ENCODE results near the gene DNAJA1.

Gene DNAJA1

GRCh38 chr9:33029231-33029786, 4.2 kb downstream of the DNAJA1 start:
- DNase-seq: no peak

DNA sequence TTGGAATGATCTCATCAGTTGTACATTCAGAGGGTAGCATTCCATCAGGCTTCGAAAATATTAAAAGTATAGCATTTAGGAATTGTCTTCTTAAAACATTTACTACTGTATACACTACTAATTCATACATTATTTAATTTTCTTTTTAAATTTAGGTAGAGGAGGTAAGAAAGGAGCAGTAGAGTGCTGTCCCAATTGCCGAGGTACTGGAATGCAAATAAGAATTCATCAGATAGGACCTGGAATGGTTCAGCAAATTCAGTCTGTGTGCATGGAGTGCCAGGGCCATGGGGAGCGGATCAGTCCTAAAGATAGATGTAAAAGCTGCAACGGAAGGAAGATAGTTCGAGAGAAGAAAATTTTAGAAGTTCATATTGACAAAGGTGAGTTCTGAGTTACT, 5.2 kb downstream of the DNAJA1 start:
- DNase-seq: no peak

GRCh38 chr9:33032292-33032691, 7.2 kb downstream of the DNAJA1 start:
- DNase-seq: no peak

- DNase-seq: no peak
These were observed 7.8 kb downstream of the DNAJA1 start for GRCh38 chr9:33032865-33033264.

GRCh38 chr9:33040792-33041431, 15.8 kb downstream of the DNAJA1 start:
- no peak for DNase-seq

GRCh38 chr9:33041432-33042188, 16.5 kb downstream of the DNAJA1 start:
- DNase-seq: no peak

DNA sequence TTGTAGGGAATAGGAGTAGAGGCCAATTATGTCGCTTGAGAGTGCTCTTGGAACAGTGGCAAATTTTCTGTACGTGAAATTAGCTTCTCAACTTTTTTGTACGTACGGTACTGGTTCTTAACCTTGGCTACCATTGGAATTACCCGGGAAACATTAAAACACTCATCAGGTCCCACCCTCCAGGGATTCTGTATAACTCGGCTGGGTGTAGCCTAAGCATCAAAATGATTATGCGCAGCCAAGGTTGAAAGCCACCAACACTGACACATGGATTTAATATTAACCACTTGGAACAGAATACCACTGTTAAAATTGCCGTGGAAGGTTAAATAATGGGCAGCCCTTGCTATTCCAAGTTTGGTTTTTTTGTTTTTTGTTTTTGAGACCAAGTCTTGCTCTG, 17.4 kb downstream of the DNAJA1 start:
- no peak for DNase-seq

DNA sequence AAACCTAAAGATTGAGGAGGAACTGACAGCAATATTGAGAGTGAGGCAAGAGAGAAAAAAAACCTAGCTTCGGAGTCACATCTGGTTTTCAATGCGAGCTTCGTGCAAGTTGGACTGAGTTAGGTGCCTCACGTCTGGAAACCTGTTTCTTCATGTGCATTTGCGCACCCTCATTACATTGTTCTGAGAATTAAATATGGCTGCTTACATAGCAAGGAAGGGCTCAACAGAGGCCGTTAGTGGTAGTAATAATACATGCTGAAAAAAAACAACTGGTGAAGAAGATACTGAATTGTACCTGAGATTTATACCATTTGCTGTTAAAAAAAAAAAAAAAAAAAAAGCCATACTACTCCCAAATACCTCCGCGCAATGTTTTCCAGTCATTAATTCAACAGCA, 18.6 kb downstream of the DNAJA1 start:
- DNase-seq: peak; percentile 21

- peak; percentile 77 for DNase-seq
These were observed 19.1 kb downstream of the DNAJA1 start for GRCh38 chr9:33044162-33044673.

DNA sequence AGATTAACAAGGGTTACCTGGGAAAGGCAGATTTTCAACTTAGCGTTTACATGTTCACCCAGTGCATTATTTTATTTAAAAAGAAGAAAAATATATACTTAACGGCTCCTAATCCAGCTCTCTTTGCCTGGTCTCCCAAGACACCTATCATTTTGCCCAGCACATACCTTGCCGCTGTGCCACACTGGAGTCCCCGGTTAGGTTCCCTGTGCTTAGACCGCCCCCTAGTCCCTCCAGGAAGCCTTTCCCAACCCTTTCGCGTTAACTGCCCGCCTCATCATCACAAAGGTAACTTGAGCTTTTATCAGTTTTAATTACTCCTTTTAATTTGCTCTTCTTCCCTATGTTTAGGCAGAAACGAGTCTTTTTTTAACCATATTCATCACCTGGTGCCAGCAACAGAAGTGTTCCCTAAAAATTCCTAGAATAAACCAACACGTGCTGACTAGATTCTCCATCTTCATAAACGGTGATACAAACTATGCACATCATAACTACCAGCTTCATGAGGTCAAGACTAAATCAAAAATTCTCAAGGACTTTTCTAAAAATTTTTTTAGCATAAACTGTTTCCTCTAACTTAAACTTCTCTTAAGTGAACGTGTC, 19.7 kb downstream of the DNAJA1 start:
- DNase-seq: peak; percentile 68

DNA sequence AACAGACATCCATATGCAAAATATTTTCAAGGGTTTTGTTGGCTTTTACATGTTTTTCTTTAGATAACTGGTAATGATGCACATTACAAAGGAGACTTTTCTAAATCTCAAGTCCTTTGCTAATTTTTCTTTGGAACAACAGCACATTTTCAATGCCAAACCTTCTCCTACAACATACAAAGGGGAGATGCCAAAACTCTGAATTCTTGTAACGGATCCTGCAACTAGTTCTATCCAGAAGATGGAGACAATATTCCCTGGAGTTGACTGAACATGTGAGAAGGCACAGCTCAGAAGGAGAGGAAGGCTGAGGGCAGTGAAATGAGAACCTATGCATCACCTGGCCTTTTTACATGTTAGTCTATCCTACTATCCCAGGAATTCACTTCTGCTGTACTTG, 21.0 kb downstream of the DNAJA1 start:
- DNase-seq: no peak

DNA sequence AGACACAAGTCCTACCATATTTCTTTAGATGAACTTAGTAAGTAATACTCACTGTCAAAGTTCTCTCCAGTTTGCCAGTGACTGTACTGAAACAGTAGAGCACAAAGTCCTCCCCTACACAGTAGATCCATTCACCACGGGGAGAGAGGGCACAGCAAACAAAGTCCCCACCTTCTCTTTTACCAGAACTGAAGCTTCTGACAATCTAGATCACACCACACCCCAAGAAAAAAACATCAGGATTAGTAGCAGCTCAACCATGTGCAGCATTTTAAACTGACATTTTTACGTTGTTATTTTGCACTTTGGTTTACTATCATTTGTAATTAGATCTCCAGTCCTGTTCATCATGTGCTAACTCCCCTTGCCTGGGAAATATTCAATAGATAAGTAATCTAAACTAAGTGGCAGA, 23.0 kb downstream of the DNAJA1 start:
- DNase-seq: no peak

DNA sequence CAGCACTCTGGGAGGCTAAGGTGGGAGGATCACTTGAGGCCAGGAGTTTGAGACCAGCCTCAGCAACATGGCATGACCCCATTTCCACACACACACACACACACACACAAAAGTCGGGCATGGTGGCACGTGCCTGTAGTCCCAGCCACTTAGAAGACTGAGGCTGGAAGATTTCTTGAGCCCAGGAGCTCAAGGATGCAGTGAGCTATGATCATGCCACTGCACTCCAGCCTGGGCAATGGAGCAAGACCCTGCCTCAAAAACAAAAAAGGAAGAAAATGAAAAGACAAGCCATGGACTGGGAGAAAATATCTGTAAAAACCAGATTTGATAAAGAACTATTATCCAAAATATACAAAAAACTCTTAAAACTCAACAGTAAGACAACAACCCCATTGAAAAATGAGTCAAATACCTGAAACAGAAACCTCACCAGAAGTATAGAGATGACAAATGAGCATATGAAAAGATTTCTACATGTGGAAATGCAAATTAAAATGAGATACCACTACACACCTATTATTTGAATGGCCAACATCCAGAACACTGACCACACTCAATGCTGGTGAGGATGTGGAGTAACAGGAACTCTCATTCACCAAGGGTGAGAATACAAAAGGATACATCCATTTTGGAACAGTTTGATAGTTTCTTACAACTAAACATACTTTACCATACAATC, 24.7 kb downstream of the DNAJA1 start:
- no peak for DNase-seq

GRCh38 chr9:33051144-33051543, 26.1 kb downstream of the DNAJA1 start:
- DNase-seq: no peak

DNA sequence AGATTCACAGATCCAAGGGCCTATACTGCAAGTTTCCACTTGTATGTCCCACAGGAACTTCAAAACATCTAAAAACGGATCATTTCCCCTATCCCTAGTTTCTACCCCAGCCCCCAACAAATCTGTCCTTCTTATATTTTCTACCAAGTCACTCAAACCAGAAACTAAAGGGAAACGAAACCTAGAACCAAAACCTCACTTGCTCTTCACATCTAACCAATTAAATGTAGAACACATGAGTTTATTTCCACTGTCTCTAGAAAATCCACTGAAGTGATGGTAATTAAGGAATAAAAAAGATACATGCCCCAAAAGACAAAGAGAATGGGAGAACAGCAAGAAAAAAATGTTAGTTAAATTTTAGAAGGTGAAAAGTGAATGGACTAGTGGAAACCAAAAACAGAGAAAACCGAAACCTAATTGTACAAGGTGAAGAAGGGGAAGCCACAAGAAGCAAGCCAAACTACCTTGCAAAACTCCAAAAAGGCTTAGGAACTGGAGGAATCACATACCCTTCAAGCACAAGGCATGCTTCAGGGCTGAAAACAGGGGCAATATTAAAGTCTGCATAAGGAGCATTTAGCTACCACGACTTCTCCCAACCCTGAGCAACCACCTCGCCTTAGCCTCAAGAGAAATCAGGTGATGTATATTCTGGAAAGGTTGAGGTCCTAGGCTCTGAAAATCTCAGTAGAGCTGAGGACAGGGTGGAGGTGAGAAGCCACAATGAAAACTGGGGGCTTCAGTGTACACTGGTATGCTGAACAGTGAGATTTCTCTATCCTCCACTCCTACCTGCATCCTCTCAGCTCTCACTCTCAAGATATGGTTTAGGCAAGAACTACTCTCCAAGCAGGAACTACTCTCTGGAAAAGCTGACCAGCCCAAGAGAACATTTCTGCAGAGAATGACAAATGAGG, 40.3 kb downstream of the DNAJA1 start:
- DNase-seq: no peak

DNA sequence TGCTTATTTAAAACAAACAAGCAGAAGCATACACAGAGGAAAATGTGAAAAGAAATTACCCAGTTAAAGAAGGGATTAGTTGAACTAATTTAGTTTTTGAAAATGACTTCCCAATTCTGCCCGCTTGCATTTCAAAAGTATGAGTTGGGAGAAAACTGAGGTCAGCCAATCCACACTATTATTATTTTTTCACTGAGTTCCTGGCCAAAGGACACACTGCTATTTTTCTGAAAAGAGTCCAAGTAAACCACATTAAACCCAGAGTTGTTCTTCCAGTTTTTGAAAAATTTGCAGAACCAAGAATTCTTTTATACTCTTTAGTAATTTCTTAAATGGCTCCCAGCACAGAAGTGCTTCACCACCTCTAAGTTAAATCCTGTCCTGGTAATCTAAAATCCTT, 43.9 kb downstream of the DNAJA1 start:
- no peak for DNase-seq

GRCh38 chr9:33076046-33077004, 51.3 kb downstream of the DNAJA1 start, which contains the start of gene SMU1:
Gene SMU1, minus strand, starts transcription at chr9:33076674. Its CDS starts 66 bp downstream, at chr9:33076608.
- peak; percentile 93 for DNase-seq

DNA sequence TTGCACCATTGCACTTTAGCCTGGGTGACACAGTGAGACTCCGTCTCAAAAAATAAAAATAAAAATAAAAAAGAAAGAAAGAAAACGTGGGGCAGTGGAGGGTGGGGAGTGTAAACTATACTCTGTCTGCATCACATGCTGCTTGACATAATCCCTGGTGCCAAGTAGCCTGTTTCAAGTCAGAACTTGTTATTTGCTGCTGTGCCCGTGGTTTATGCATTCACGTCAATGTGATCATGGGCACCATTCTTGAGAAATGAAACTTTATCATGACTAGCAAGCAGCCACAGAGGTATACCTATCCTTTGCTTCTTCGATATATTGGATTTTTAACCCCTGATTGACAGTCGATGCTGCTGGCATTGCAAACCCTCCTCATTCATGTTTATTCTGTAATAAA, 55.5 kb downstream of the DNAJA1 start:
- DNase-seq: no peak

GRCh38 chr9:33081128-33081851, 56.2 kb downstream of the DNAJA1 start:
- DNase-seq: peak; percentile 75

GRCh38 chr9:33082128-33082527, 57.1 kb downstream of the DNAJA1 start:
- no peak for DNase-seq

All from NCI-H2227 treated with DMSO at 0.1 percent for 48 hours (cell line).